ENCODE data around the gene KCNK13.

DNA sequence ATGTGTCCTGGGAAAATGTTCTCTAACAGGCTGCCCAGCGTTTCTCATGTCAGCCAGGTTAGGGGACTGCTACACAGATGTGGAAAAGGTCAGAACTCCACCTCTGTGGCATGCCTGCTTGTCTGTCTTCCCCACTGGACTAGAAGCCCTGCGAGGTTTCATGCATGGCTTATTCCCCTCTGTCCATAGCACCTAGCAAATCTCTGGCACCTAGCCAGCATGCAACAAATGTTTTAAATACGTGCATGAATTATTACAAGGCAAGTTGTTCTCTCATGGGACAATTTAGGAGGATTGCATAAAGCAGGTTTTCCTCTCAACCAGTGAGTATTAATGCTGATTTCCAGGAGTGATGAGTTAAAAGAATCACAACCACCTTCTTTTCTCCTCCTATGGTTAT is 21.4 kb upstream of the KCNK13 start:
- TF ChIP-seq POLR2A (IDR thresholded peaks at IDR 0.05; ENCODE audit: low read length) = no peak
- TF ChIP-seq GATA1 (IDR thresholded peaks at IDR 0.05; ENCODE audit: low read depth, low read length) = no peak
